HG03571 (cell line): ENCODE measurements around the gene CEP112.

Experiments
- ATAC-seq: cut with Tn5 transposase; IDR thresholded peaks from one replicate; pipeline ENCODE4 v1.9.1; 2021; ENCODE audit not compliant: unreplicated experiment

CEP112 gene

DNA sequence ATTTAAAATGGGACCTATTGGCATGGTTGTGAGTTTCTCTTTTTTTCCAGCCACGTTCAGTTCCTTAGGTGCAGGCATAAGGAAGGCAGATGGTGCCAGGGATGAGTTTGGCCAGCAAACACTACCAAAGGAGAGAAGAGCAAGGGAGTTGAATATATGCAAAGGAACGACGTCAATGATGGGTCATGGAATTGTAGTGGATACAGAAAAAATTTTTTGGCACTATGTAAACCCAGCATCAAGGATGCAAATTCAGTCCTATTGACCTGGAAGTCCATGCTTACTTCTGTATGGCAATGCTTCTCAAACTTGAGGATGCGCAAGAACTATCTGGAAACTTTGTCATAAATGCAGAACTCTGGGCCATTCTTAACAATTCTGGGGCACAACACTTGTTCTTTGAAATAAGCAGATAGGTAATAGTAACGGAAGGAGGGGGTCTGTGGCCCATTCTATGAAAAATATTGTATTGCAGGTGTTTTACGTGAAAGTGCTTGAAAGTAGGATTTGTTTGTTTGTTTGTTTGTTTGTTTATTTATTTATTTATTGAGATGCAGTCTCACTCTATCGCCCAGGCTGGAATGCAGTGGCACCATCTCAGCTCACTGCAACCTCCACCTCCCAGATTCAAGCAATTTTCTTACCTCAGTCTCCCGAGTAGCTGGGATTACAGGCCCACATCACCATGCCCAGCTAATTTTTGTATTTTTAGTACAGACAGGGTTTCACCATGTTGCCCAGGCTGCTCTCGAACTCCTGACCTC, 19.3 kb upstream of the CEP112 start:
- ATAC-seq: no peak

DNA sequence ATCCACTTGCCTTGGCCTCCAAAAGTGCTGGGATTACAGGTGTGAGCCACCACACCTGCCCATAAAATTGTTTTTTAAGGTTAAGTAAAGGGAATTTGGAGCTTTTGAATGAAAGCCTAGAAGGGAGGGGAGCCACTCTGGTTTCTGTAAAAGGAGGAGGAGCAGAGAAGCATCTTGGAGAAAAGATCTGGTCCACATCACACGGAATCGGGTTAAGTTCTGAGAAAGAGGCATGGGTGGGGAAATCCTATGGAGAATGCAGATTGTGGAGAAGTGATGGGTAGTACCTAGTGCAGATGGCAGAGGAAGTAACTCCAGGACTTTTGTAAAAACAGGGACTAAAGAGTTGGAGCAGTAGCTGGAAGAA, 18.3 kb upstream of the CEP112 start:
- no peak for ATAC-seq

DNA sequence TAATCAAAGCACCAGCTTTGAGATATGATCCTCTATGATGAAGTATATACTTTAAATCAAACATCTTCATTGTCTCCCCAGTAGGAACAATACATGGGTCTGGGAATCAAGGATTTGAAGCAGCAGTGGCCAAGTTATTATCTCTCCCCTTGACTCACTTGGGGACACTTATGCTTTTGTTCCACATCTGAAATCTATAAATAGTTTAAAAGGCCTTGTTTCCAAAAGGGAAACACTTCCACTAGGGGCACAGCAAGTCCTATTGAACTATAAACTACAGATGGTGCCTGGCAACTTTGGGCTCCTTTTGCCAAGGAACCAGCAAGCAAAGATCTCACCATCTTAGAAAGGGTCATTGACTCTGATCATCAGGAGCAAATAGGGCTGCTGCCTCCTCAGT, 16.0 kb upstream of the CEP112 start:
- no peak for ATAC-seq

DNA sequence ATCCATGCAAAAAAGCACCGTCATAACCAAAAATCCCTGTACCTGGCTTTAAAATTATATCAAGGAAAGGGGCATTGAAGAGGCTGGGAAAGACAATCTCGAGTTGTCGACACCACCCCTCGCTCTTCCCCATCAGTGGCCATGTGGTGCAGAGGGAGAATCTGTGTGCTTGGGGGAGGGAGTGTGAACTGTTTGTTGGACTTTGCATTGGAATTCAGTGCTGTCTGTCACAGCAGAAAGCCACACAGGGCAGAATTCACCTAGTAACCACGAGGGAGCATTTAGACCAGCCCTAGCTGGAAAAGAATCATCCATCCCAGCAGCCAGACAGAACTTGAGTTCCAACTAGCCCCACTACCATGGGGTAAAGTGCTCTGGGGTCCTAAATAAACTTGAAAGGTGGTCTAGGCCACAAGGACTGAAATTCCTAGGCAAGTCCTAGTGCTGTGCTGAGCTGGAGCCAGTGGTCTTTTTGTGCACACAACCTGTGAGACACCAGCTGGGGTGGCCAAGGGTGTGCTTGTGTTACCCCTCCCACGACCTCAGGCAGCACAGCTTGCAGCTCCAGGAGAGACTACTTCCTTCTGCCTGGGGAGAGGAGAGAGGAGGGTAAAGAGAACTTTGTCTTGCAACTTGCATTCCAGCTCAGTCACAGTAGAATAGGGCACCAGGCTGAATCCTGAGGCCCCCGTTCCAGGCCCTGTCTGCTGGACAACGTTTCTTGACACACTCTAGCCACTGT, 11.5 kb upstream of the CEP112 start:
- no peak for ATAC-seq

DNA sequence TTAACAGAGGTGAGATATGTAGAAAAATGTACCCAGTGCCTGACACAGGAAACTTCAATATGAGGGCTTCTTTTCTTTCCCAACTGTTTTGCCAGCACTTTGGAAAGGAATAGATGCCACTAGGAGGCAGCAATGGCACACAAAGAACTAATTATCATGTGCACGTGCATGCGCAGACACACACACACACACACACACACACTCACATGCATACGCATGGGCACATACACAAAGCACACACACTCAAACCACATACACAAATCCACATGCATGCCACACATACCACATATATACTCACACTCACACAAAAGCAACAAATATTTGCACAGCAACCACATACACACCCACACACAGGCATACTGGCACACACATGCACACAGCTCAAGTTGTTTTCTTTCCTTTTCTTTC, 8.8 kb upstream of the CEP112 start:
- no peak for ATAC-seq

DNA sequence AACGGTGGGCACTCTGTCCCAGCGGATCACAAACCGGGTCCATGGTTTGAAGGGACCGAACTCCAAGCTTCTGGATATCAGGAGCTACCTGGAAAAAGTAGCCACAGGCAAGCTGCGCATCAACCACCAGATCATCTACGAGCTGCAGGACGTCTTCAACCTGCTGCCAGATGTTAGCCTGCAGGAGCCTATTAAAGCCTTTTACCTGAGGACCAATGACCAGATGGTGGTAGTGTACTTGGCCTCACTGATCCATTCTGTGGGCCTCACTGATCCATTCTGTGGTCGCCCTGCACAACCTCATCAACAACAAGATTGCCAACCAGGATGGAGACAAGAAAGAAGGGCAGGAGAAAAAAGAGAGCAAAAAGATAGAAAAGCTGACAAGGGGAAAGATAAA, 6.3 kb upstream of the CEP112 start:
- no peak for ATAC-seq

DNA sequence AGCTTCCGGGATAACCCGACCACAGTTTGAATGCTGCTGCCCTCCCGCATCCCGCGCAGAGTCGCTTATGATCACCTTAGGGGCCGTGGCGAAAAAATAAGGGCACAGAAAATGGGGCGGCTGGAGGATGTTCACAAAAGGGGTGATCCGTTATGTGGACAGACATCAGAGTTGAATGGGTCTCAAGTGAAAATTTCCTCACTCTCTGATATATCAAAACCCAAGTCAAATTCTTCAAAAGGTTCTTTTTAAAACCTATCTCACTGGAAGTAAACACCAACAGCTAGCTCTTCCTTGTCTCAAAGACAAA, 400 bp upstream of the CEP112 start:
- no peak for ATAC-seq

DNA sequence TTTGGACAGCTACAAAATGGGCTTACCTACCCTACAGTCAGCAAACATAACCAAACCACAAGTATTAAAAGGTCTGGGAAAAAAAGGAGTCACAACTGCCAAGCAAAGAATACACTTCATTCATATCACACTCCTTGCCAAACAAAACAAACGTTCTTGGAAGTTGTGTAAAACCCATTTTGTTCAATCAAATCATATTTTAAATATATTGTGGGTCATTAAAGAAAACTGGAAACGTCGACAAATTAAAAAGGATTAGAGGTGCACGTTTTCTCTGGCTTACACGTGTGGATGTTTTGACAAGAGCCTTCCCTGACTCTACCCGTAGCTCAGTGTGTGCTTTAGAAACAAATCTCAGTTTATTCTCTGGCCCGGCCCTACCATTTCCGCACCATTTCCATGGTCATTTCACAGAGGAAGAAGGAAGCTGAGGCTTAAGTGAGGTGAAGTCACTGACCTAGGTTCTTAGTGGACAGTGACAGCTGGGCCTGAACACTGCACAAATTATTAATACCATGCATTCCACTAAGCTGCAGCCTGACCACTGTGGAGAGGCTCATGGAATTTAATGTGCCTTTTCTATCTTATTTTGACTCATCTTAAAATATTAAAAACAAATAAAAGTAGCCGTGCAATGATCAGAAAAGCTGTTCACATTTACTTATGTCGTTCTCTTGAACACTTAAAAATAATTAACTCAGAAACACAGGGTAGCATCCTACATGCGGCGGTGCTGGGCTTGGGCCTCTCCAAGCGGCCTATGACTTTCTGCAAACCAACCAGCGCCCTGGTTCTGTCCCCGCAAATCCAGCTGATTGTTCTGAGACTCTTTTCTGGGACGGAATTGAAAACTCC, 968 bp downstream of the CEP112 start:
- no peak for ATAC-seq

DNA sequence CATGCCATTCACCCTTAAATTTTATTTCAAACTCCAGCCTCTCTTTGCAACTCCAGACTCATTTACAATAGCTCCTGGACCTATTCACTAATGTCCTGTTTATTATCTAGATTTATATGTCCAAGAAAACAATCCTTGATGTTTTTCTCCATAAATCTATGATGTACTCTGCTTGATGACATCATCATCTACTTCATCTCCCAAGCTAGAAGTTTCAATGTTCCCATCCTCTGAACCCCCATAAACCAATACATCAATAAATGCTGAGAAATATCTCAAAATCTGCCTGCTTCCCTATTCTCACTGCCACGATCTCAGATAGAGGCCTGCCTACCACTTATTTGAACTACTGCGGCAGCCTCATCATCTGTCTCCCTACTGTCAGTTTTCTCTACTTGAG, 4.2 kb downstream of the CEP112 start:
- no peak for ATAC-seq

DNA sequence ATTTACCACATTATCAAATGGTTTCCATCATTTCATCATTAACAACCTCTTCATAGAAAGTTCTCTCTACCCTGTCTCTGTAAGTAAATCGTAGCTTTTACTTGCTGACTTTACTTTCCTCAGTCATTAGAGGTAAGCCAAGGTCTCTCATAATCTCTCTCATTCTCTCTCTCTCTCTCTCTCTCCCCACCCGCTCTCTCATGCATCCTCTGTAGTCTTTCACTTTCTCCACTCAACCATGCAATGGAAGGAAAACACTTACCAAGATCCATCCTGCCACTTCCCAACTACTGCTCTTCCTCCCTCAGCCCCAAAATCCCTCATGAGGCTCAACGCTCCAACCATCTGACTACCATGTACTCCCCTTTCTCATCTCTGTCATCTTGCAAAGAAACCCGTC, 6.1 kb downstream of the CEP112 start:
- ATAC-seq: no peak

DNA sequence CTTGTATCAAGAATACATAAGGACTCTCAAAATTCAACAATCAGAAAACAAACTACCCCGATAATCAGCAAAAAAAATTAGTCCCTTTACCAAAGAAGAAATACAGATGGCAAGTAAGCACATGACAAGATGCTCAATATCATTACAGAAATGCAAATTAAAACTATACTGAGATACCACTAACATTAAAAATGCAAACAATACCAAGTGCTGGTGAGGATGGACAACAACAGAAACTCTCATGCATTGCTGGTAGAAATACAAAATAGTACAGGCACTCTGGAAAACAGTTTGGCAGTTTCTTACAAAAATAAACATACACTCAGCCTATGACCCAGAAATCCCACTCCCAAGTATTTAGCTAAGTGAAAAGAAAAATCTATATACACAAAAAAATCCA, 7.5 kb downstream of the CEP112 start:
- no peak for ATAC-seq

DNA sequence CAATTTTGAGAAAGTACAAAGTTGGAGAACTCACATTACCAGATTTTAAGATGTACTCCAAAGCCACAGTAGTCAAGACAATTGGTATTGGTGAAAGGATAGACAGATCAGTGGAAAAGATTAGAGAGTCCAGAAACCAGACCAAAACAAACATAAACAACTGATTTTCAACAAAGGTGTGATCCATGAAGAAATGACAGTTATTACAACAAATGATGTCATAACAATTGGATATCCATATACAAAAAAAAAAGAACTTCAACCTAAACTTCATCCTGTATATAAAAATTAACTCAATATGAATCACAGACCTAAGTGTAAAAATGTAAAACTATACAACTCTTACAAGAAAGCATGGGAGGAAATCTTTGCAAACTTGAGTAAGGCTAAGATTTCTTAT, 8.4 kb downstream of the CEP112 start:
- ATAC-seq: no peak

DNA sequence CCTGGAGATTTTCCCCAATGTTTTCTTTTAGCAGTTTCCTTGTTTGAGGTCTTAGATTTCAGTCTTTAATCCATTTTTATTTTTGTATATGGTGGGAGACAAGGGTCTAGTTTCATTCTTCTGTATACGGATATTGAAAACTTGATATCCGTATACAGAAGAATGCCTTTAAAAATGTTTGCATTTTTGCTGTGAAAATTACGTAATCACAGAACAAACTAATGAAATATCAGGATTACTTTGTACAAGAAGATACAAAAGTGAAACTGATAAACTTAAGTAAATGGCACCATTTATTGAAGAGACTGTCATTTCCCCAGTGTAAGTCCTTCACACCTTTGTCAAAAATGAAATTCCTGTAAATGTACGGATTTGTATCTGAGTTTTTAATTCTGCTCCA, 13.3 kb downstream of the CEP112 start:
- ATAC-seq: no peak

DNA sequence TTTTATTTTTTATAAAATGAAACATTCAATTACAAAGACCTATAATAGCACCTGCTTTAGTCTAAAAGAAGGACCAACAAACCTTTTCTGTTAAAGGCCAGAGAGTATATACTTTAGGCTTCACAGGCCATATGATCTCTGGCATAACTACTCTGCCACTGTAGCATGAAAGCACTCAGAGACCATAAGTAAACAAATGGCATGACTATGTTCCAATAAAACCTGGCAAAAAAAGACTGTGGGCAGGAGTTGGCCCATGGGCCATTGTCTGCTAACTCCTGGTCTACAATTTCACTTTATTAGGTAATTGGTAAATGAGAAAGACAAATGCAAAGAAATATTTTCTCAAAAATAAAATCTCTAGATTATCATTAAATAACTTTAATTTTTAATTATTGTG, 14.9 kb downstream of the CEP112 start:
- ATAC-seq: no peak

DNA sequence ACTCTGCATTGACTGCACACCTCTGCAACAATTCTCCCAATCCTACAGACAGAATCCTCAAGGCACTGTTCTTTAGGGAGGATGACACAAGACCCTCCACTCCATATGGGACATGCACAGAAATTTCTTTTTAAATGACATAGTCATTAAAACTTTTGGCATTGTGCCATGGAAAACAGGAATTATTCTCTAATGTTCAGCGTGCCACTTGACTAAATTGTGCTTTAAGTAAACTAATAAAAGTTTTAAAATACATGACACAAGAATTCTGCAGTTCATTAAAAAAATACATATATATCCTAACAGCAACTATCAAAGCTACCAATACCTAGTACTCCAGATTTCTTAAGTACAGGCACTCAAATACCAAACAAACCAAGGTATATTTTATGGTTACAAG, 16.0 kb downstream of the CEP112 start:
- no peak for ATAC-seq

DNA sequence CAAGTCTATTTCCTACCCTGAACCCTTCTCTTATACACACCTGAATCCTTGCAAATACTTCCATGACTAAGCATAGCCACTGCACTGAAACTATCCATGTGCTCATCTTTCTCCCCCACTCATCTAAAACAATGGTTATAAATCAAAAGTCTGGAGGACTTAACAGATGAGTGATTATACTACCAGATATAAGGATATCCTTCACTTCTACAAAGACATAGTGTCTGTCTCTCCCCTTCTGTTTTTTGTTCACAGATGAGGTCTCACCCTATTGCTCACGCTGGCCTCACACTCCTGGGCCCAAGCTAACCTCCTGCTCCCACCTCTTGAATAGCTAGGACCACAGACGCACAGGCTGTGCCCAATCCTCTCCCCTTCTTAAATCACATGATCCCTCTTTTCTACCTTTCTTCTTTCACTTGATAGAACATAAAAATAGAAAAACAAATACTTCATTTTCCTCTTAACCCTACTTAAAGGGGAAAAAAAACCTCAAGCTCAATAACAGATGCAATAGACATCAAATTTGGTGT, 19.2 kb downstream of the CEP112 start:
- ATAC-seq: no peak

DNA sequence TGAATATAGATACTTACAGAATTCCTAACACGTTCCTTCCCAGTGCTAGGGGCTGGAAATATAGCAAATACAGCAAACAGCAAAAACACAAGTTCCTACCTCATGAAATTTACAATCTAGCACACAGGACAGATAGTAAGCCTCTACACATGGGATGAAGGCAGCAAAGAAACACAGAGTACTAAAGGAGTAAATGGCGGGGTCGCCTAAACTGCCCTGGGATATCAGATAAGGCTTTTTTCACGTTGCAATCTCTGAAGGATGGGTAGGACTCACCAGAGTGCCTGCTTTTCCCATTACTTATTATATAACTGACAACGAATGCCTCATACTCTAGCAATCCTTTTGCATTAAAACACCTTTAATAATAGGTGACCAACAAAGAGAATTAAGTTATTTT, 19.8 kb downstream of the CEP112 start:
- ATAC-seq: no peak

DNA sequence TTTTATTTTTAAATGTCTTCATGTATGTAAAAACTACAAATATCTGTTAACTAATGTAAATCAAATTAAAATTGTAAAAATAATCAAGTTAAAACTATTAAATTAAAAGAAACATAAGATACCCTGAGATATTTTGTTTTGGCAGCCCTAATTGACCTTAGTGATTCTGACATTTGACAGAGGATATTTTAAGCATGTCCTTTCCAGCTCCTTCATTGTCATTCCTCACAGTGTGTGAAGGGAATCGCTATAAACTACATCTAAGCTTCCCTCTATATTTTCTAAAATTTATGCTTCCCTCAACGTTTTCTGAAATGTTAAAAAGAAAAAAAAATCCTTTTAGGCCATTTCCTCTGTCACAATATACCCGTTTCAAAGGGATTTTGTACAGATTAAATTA, 20.2 kb downstream of the CEP112 start:
- ATAC-seq: no peak

DNA sequence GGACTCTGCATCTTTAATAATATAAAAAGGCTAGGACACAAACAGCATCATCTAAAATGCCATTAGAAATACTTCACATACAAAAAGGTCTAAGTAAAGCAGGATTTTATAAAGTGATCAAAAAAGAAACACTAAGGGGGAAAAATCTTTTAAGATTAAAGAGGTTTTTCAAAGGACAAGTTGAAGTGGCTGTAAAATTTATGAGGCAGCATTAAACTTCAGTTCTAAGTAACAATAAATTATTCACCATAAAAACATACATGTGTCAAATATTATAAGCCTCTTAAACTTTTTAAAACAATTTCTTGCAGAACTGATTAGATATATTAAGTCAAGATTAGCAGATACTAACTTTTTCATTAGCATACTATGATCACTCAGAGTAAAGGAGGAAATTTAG, 20.8 kb downstream of the CEP112 start:
- no peak for ATAC-seq

DNA sequence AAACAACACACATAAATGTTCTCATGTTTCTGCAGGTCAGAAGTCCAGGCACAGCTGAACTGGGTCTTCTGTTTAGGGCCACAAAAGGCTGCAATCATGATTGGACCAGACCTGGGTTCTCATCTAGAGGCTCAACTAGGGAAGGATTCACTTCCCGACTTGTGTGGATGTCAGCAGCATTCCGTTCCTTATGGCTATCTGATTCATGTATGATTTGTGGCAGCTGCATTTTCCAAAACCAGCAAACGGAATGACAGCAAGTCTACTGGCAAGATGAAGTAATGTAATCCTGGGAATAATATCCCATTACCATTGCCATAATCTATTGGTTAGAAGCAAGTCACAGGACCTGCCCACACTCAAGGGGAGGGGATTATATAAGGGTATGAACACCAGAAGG, 22.1 kb downstream of the CEP112 start:
- no peak for ATAC-seq

DNA sequence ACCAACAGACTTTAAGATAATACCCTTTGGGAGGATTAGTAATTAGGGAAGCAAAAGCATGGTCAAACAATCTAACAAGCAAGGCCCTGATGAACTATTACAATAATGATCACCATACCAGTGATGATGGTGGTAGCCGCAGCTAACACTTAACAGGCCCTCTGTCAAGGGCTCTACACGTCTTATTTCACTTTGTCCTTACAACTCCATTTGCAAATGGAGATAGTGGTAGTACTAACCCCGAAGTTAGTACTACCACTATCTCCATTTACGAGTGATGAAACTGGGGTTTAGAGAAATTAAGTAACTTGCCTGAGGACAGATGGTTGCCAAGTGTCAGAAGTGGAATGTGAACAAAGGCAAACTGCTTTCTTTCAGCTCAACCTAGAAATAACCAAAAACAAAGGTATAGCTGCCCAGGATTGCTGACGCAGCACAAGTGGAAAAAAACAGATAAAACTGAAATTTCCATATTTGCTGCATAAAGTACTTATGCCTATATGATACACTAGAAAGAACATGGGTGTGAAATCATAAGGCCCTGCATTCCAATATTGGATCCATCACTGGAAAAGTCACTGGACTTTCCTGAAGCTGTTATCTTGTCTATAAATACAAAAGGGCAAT, 24.6 kb downstream of the CEP112 start:
- ATAC-seq: no peak
